Measurements from ENCODE around the gene PUDP. TPM values are rescaled to one million over a fixed set of nuclear protein-coding genes. Genes with fewer than 3 reads are reported as not detected.
"Not testable (repeated sequence)": the region's sequence is repeated elsewhere in the genome, so short reads cannot be mapped to it uniquely, and the experiment has no call there.

Gene PUDP
- total RNA-seq, 2 experiments from 2014 or later: 15.6 to 16.3 TPM

DNA sequence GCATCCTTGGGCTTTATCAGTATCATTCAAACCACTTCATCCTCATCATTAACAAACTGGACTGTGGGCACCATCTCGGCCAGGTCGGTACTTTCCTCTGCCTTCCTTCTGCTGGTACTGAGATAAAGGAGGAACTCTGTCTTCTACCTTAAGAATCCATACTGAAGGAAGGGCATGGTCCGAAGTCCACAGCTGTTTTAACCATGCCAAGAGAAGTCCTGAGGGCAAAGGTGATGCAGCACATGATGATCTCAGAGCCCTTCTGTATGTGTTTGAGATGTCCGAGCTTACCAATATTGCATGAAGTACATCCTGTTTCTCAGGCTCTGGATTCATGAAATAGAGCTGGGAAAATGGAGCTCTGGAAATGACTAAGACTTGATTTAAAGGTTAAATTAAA is 126.0 kb downstream of the PUDP start:
- no peak for DNase-seq
- H3K36me3 Mint-ChIP-seq (ENCODE audit: low read depth): no peaks in the 10 kb centered on the region
- H3K4me3 Mint-ChIP-seq: no peak overlapping the region
- POLR2A ChIA-PET: no interaction called here
- H3K27me3 Mint-ChIP-seq: no peaks in the 10 kb centered on the region
- H3K4me1 Mint-ChIP-seq: no peaks in the 10 kb centered on the region
- no peak overlapping the region for H3K27ac Mint-ChIP-seq
- CTCF ChIA-PET: no interaction called here
- no peaks in the 10 kb centered on the region for H3K9me3 Mint-ChIP-seq

DNA sequence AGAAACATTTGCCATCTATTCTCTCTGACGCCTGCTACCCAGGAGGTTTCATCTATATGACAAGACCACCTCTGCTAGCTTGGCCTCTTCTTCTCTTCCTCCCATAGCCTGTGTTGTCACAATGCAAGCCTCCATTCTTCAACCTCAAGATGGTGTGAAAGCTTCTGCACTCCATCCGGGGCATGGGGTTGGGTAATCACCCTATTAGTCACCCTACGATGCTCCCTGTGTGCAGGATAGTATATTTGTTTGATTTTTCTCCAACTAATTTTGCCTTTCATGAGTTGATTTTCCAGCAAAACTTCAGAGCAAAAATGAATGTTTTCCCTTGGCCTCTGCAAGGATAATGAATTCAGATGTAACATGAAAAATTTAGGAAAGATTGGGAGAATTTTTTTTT is 128.4 kb downstream of the PUDP start:
- no peak for DNase-seq
- Mint-ChIP-seq H3K27me3 (no peaks in the 10 kb centered on the region), H3K4me3 (no peak overlapping the region), H3K27ac (no peak overlapping the region), H3K9me3 (no peaks in the 10 kb centered on the region), H3K4me1 (no peaks in the 10 kb centered on the region), H3K36me3 (ENCODE audit: low read depth) (no peaks in the 10 kb centered on the region)
- POLR2A ChIA-PET: no interaction called here
- CTCF ChIA-PET: no interaction called here

DNA sequence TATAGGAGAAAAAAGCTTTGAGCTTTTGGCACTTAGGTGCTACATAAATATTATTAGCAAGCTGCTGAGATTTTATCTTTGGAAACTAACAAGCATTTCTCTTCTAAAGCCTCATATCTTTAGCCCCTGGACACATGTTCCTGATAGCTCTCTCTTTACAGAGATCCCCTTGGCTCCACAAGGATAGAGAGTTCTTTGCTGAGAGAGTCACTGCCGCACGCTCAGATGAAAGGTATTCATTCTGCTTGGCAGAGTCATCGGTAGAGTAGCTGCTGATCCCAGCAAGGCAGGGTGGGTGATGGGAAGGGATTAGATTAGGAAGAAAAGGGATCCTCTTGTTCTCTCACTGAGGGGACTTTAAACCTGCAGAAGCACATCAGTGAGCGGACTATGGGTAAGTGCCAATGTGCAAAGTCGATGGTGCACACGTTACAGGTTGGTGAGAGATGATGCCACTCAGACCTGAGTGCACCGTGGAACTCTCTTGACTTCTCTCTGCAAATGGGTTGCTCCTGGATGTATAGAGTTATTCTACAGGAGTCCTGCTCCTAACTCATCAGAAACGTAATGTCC is 135.6 kb downstream of the PUDP start:
- not testable (repeated sequence) for H3K27ac Mint-ChIP-seq, H3K4me1 Mint-ChIP-seq

DNA sequence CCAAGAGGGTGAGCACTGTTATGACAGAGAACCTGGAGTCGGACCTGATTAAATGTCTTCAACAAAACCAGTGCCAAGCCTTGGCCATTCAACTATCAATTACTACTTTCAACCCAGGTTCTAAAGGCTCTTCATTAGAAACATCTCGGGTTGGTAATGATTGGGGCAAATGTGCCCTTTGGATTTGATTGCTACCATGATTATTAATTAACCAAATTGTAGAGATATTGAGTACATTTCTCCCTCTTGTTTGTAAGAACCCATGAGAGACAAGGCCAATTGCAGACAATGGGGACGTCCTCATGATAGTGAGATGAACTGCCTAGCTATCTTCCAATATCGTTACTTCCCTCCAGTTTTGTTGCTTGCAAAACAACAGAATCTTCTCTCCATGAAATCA is 137.1 kb downstream of the PUDP start:
- H3K27me3 Mint-ChIP-seq; DNase-seq; H3K4me3 Mint-ChIP-seq; H3K4me1 Mint-ChIP-seq; CTCF ChIA-PET; H3K36me3 Mint-ChIP-seq (ENCODE audit: low read depth); H3K9me3 Mint-ChIP-seq; H3K27ac Mint-ChIP-seq; POLR2A ChIA-PET: not testable (repeated sequence)

More for the DNA sequence above, 135.6 kb downstream of the PUDP start:
- DNase-seq; POLR2A ChIA-PET; H3K27me3 Mint-ChIP-seq; H3K4me3 Mint-ChIP-seq; CTCF ChIA-PET; H3K9me3 Mint-ChIP-seq; H3K36me3 Mint-ChIP-seq (ENCODE audit: low read depth): not testable (repeated sequence)

DNA sequence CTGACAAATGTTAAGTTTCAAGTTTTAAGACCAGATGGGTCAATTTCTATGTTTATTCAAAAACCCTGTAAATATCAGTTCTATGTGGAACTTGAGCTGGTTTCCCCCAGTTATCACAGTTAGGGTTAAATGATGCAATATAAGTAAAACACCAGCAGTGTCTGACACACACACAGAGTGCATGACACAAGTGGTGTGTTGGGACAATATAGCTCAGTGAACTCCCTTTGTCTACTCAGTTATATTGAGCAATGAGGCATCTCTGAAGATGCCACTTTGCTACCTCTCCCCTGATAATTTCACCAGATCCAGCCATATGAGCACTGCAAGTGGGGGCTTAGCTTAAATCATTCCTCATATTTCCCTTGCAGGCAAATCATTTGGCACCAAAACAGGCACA is 140.6 kb downstream of the PUDP start:
- H3K27ac Mint-ChIP-seq; H3K9me3 Mint-ChIP-seq; POLR2A ChIA-PET; H3K4me1 Mint-ChIP-seq; H3K4me3 Mint-ChIP-seq; H3K27me3 Mint-ChIP-seq; H3K36me3 Mint-ChIP-seq (ENCODE audit: low read depth); CTCF ChIA-PET; DNase-seq: not testable (repeated sequence)

Small RNAs within 50 kb of the gene (microRNA-seq; reads per million reads assigned to microRNA genes)
- 3.0 reads per million, percentile 15 among the genes with 10 or more reads in this experiment for gene MIR4767 (ENCODE audit: borderline microRNAs expressed, borderline replicate concordance)

Other genes with a start within 250 kb of the PUDP start
- gene STS, start 441 bp downstream of the PUDP start, total RNA-seq: 1 to 10 TPM; 1.5 to 1.9 TPM